K562 (cell line): ENCODE measurements around the gene CHIC2. TPM values are rescaled to one million over a fixed set of nuclear protein-coding genes. Genes with fewer than 3 reads are reported as not detected.

Source experiments
- ATAC-seq: fragments of 200-7000 bp; cut with Tn5 transposase; 3 replicates; pipeline ENCODE4 v1.9.1; 2020; ENCODE audit warnings: moderate library complexity
- BruUV-seq: library from RNA; stranded (reverse); fragments of 400-500 nt; replicated peaks from 2 replicates; lab custom pipeline; 2021; lab: Mats Ljungman, UMichigan
- CTCF ChIA-PET: fragments of 300-600 bp; formaldehyde crosslinking; extraction: SDS; loops from one replicate; lab custom pipeline; 2021; ENCODE audit warnings: low intra/inter-chr PET ratio; lab: Yijun Ruan, JAX
- POLR2A ChIA-PET: fragments of 300-600, 350-650 bp; sonication (Branson Sonifier 250); formaldehyde crosslinking; extraction: SDS; loops from one replicate; lab custom pipeline; 2021; ENCODE audit warnings: antibody characterized with exemption, inconsistent platforms; lab: Yijun Ruan, JAX
- DNase-seq, 4 experiments: peaks; one replicate each; pipeline versions ENCODE4 v3.0.0 to v3.0.0-alpha.2; 2011 to 2018; ENCODE audit warnings: low spot score in 3 of 4, mixed read lengths in 3 of 4; ENCODE audit errors: extremely low read depth in 1 of 4
- FAIRE-seq: peaks from 2 replicates; lab custom pipeline; 2011; peaks lifted over from hg19 to GRCh38; lab: Jason Lieb, UNC
- H2AFZ ChIP-seq: 2 replicates; pipeline ENCODE4 v1.6.0; 2011; ENCODE audit warnings: low read depth, low read length, control low read depth, inconsistent platforms
- H3K27ac ChIP-seq: fragments of 200-600 bp; 3 replicates; pipeline ENCODE4 v1.8.0; 2011; ENCODE audit warnings: low read depth, mild to moderate bottlenecking, control low read depth, inconsistent platforms, low read length, moderate library complexity, mixed read lengths; ENCODE audit errors: extremely low read depth
- H3K27me3 ChIP-seq, 2 experiments: fragments of 300-600 bp in 1 of 2; 2 replicates in 1 of 2; 3 replicates in 1 of 2; pipeline versions ENCODE4 v1.6.0 to v1.8.0; 2011; ENCODE audit warnings: inconsistent platforms in 2 of 2, low read length in 2 of 2, mild to moderate bottlenecking in 1 of 2, mixed read lengths in 1 of 2, moderate library complexity in 1 of 2; ENCODE audit not compliant: control insufficient read depth in 2 of 2, insufficient read depth in 2 of 2
- H3K36me3 ChIP-seq: fragments of 300-600 bp; 3 replicates; pipeline ENCODE4 v1.8.0; 2011; ENCODE audit warnings: mild to moderate bottlenecking, low read length, inconsistent platforms; ENCODE audit not compliant: control insufficient read depth, insufficient read depth
- H3K4me1 ChIP-seq, 2 experiments: fragments of 200-600 bp in 1 of 2; replicated peaks in 1 of 2; 2 replicates in 1 of 2; 3 replicates in 1 of 2; pipeline versions ENCODE4 v1.5.1 to v1.8.0; 2011; ENCODE audit warnings: inconsistent platforms in 2 of 2, low read length in 2 of 2, mild to moderate bottlenecking in 1 of 2, mixed read lengths in 1 of 2, moderate library complexity in 1 of 2; ENCODE audit not compliant: control insufficient read depth in 2 of 2, insufficient read depth in 2 of 2
- H3K4me2 ChIP-seq: 2 replicates; pipeline ENCODE4 v1.6.1; 2011; ENCODE audit warnings: low read length, control low read depth, inconsistent platforms, mixed read lengths; ENCODE audit not compliant: insufficient read depth
- H3K4me3 ChIP-seq: fragments of 200-600 bp; sonication (generic), shearing (Covaris generic); 2 replicates; pipeline ENCODE4 v1.5.1; 2016; ENCODE audit warnings: control low read depth, inconsistent platforms
- H3K79me2 ChIP-seq: fragments of 200-600 bp; 3 replicates; pipeline ENCODE4 v1.8.0; 2011; ENCODE audit warnings: low read length, inconsistent platforms; ENCODE audit not compliant: control insufficient read depth, insufficient read depth
- H3K9ac ChIP-seq, 2 experiments: 2 replicates each; pipeline versions ENCODE4 v1.6.0 to v1.6.1; 2011; ENCODE audit warnings: low read depth in 2 of 2, low read length in 2 of 2, control low read depth in 1 of 2, inconsistent platforms in 1 of 2, mild to moderate bottlenecking in 1 of 2, mixed read lengths in 1 of 2; ENCODE audit not compliant: insufficient read depth in 1 of 2
- H3K9me1 ChIP-seq: one replicate; pipeline ENCODE4 v1.6.0; 2011; ENCODE audit warnings: inconsistent platforms, mild to moderate bottlenecking, low read length, moderate library complexity; ENCODE audit not compliant: control insufficient read depth, insufficient read depth
- H3K9me3 ChIP-seq: replicated peaks from 2 replicates; pipeline ENCODE4 v1.5.1; 2011; ENCODE audit warnings: low read depth, low read length, inconsistent platforms; ENCODE audit not compliant: control insufficient read depth, insufficient read depth
- H4K20me1 ChIP-seq: replicated peaks from 2 replicates; pipeline ENCODE4 v1.6.1; 2011; ENCODE audit warnings: low read length, inconsistent platforms, mixed read lengths; ENCODE audit not compliant: control insufficient read depth, insufficient read depth
- GATA2 ChIP-seq: sonication (generic); formaldehyde crosslinking; IDR thresholded peaks from 2 replicates; pipeline ENCODE4 v1.4.0; 2020; ENCODE audit warnings: mild to moderate bottlenecking, missing genetic modification reagents
- PBX2 ChIP-seq, 2 experiments: IDR thresholded peaks in 1 of 2; conservative IDR thresholded peaks in 1 of 2; 2 replicates each; pipeline ENCODE4 v1.6.1; 2016; ENCODE audit warnings: low read depth in 2 of 2, mild to moderate bottlenecking in 1 of 2, missing compliant biosample characterization in 1 of 2, missing genetic modification characterization in 1 of 2, moderate library complexity in 1 of 2
- WGBS: fragments of 100-300 bp; shearing (Covaris generic); methylation state at CpG from one replicate; pipeline ENCODE4 v1.1.6; 2016; ENCODE audit warnings: low coverage, mixed read lengths; ENCODE audit not compliant: insufficient coverage; ENCODE audit errors: missing lambda C conversion rate; 5-methylcytosine and 5-hydroxymethylcytosine counted together
- in situ Hi-C: fragments of 300-500 bp; cut with MboI; formaldehyde crosslinking; loops from 4 replicates; pipeline ENCODE4 v1.15.0; 2018; ENCODE audit warnings: inconsistent platforms, mixed read lengths
- intact Hi-C: fragments of 100-400 bp; cut with micrococcal nuclease; formaldehyde crosslinking; loops from 2 replicates; pipeline ENCODE4 v1.14.2; 2022
- polyA plus RNA-seq, 8 experiments: library from polyadenylated mRNA; depleted of rRNA in 4 of 8; stranded (reverse) in 5 of 8; unstranded in 3 of 8; fragments of >200 nt; fragmentation: Nextera tagmentation in 2 of 8; fragmentation: Illumina TruSeq in 1 of 8; extraction: Ambion mirVana in 2 of 8; extraction: Trizol in 1 of 8; gene quantifications; 2 replicates each; pipeline versions ENCODE4 v1.2.1 to v1.2.3, GENCODE V29; 2011 to 2014; ENCODE audit warnings: inconsistent platforms in 1 of 8, missing spikeins in 1 of 8
- total RNA-seq, 7 experiments: library from RNA; depleted of rRNA in 6 of 7; stranded (reverse); fragments of >200 nt in 6 of 7; fragmentation: Illumina TruSeq in 2 of 7; extraction: Trizol in 2 of 7; gene quantifications; 2 replicates each; pipeline versions ENCODE4 v1.2.1 to v1.2.3, GENCODE V29; 2011 to 2021; ENCODE audit warnings: low replicate concordance in 1 of 7

CHIC2 gene
- total and polyA plus RNA-seq, 9 of the 15 experiments (the other 6 are each of a cell fraction or from before 2014, with no cell fraction given) = 0.89 to 25.1 (median 12.1) TPM

GRCh38 chr4:54016504-54016903, 47.9 kb downstream of the CHIC2 start (continued):
- TF ChIP-seq PBX2 (CRISPR knock-in tag; IDR thresholded peaks at IDR 0.05; ENCODE audit: low read depth) = no peak
- peak; percentile 57; the same call in 1 of the 2 replicates for TF ChIP-seq PBX2 (tag; conservative IDR thresholded peaks at IDR 0.05; ENCODE audit: low read depth)

GRCh38 chr4:54015423-54016030, 48.9 kb downstream of the CHIC2 start:
- Histone ChIP-seq H3K9me3 (no peaks in the 10 kb centered on the region), H2AFZ (no peak overlapping the region), H3K4me2 (no peak overlapping the region), H3K27ac (no peak overlapping the region), H3K36me3 (peaks cover 4% of the 10 kb centered on the region; the same call in 1 of the 3 replicates), H3K4me1 (no peaks in the 10 kb centered on the region), H4K20me1 (no peaks in the 10 kb centered on the region), H3K9ac (no peak overlapping the region), H3K27me3 (no peaks in the 10 kb centered on the region), H3K9me1 (no peaks in the 10 kb centered on the region), H3K4me3 (no peak overlapping the region), H3K79me2 (no peaks in the 10 kb centered on the region)
- BruUV-seq = no TSS peak
- WGBS = 78% methylated on average over 10 of the region's 10 CpGs
- POLR2A ChIA-PET = interaction anchor here (1.1 kb wide), 1 partner anchor 11 kb away, joined by 3 read pairs; no protein-coding TSS in a partner anchor
- DNase-seq = no peak
- CTCF ChIA-PET = no interaction called here
- no peak for ATAC-seq
- no peak for TF ChIP-seq GATA2 (CRISPR knock-in tag)
- in situ Hi-C loops = no loop called here
- FAIRE-seq = no peak
- intact Hi-C loops = no loop called here
